PC-9 (cell line): ENCODE measurements around the gene RALBP1.

Experiments
- EZH2 ChIP-seq: fragments of 200-600 bp; sonication (generic); IDR thresholded peaks from 2 replicates; pipeline ENCODE4 v1.8.0; 2017; ENCODE audit warnings: antibody characterized with exemption, low read depth
- TF ChIP-seq, protein P1 (sequence below): fragments of 200-600 bp; sonication (generic); conservative IDR thresholded peaks from 2 replicates; pipeline ENCODE4 v1.6.1; 2017; ENCODE audit warnings: mixed run types, antibody characterized with exemption, mild to moderate bottlenecking, moderate library complexity

- TF ChIP-seq EZH2 = no peak
- TF ChIP-seq, protein P1, sequence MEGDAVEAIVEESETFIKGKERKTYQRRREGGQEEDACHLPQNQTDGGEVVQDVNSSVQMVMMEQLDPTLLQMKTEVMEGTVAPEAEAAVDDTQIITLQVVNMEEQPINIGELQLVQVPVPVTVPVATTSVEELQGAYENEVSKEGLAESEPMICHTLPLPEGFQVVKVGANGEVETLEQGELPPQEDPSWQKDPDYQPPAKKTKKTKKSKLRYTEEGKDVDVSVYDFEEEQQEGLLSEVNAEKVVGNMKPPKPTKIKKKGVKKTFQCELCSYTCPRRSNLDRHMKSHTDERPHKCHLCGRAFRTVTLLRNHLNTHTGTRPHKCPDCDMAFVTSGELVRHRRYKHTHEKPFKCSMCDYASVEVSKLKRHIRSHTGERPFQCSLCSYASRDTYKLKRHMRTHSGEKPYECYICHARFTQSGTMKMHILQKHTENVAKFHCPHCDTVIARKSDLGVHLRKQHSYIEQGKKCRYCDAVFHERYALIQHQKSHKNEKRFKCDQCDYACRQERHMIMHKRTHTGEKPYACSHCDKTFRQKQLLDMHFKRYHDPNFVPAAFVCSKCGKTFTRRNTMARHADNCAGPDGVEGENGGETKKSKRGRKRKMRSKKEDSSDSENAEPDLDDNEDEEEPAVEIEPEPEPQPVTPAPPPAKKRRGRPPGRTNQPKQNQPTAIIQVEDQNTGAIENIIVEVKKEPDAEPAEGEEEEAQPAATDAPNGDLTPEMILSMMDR = no peak
Measured at GRCh38 chr18:9578306-9578705, 103.0 kb downstream of the RALBP1 start.
